Spleen (tissue), 11 donors: ENCODE data around the gene LRRC4C. TPM values are rescaled to one million over a fixed set of nuclear protein-coding genes. Genes with fewer than 3 reads are reported as not detected.

ENCODE experiments used
- DNase-seq: peaks from one replicate; pipeline ENCODE4 v3.0.0-alpha.2; 2020
- H3K27ac ChIP-seq, 8 donors: fragments of 200-600 bp; sonication (generic) in 7 of 8; 1 replicate in 4 of 8; 2 replicates in 4 of 8; pipeline versions ENCODE4 v1.5.0 to v1.8.0; 2016 to 2021; ENCODE audit warnings: inconsistent platforms in 4 of 8, mild to moderate bottlenecking in 4 of 8, moderate library complexity in 1 of 8
- H3K27me3 ChIP-seq, 7 donors: fragments of 200-600 bp; sonication (generic) in 6 of 7; replicated peaks in 1 of 7; 1 replicate in 4 of 7; 2 replicates in 3 of 7; pipeline versions ENCODE4 v1.5.0 to v1.8.0; 2016 to 2021; ENCODE audit warnings: inconsistent platforms in 3 of 7, mild to moderate bottlenecking in 1 of 7
- H3K36me3 ChIP-seq, 6 donors: fragments of 200-600 bp; sonication (generic) in 5 of 6; 1 replicate in 4 of 6; 2 replicates in 2 of 6; pipeline versions ENCODE4 v1.5.0 to v1.8.0; 2016 to 2021; ENCODE audit warnings: inconsistent platforms in 2 of 6
- H3K4me1 ChIP-seq, 6 donors: fragments of 200-600 bp; sonication (generic) in 5 of 6; 1 replicate in 3 of 6; 2 replicates in 3 of 6; pipeline versions ENCODE4 v1.5.0 to v1.8.0; 2016 to 2021; ENCODE audit warnings: inconsistent platforms in 3 of 6
- H3K4me3 ChIP-seq, 8 donors: fragments of 200-600 bp; sonication (generic) in 7 of 8; 1 replicate in 4 of 8; 2 replicates in 4 of 8; pipeline versions ENCODE4 v1.5.0 to v1.8.0; 2016 to 2021; ENCODE audit warnings: inconsistent platforms in 4 of 8, mild to moderate bottlenecking in 4 of 8, moderate library complexity in 2 of 8
- H3K9me3 ChIP-seq, 8 donors: fragments of 200-600 bp; sonication (generic) in 7 of 8; 1 replicate in 4 of 8; 2 replicates in 4 of 8; pipeline versions ENCODE4 v1.5.0 to v1.8.0; 2016 to 2021; ENCODE audit warnings: inconsistent platforms in 4 of 8
- POLR2A ChIP-seq, 3 donors: fragments of 450-650 bp; IDR thresholded peaks; one replicate each; pipeline ENCODE4 v1.5.1; 2017; ENCODE audit warnings: antibody characterized with exemption in 3 of 3, mild to moderate bottlenecking in 1 of 3
- POLR2AphosphoS5 ChIP-seq, 3 donors: sonication (generic); formaldehyde crosslinking; IDR thresholded peaks; one replicate each; pipeline ENCODE4 v1.5.1; 2017; ENCODE audit warnings: antibody characterized with exemption in 3 of 3
- whole genome bisulfite sequencing, 5 donors: extraction: QIAGEN DNeasy Blood & Tissue Kit in 3 of 5; methylation state at CpG; one replicate each; pipeline versions ENCODE4 v1.1.5 to v1.1.7; 2013 to 2018; 5-methylcytosine and 5-hydroxymethylcytosine counted together
- intact Hi-C: fragments of 100-400 bp; cut with DNase I; formaldehyde crosslinking; loops from one replicate; pipeline ENCODE4 v1.15.0; 2023; ENCODE audit warnings: low total_unique reads
- polyA plus RNA-seq, 3 donors: library from polyadenylated mRNA; stranded (reverse); fragments of 200-250 nt; gene quantifications; one replicate each; pipeline ENCODE4 v1.2.1, GENCODE V29; 2013
- total RNA-seq, 7 donors: library from RNA; depleted of rRNA in 3 of 7; stranded (reverse); fragments of >200 nt in 3 of 7; fragmentation: NEBNext Ultra II Directional in 4 of 7; extraction: Animal tissue kit (Norgen Biotek cat#: 25700) in 4 of 7; gene quantifications; one replicate each; pipeline versions ENCODE4 v1.1.0 to v1.2.1, GENCODE V29; 2016 to 2021
- TF ChIP-seq, protein P1 (sequence below), 11 experiments: fragments of 200-600 bp in 7 of 11; fragments of 450-650 bp in 4 of 11; sonication (generic) in 4 of 11; IDR thresholded peaks in 8 of 11; conservative IDR thresholded peaks in 3 of 11; 1 replicate in 7 of 11; 2 replicates in 4 of 11; pipeline versions ENCODE4 v1.4.0 to v1.8.0; 2016 to 2021; ENCODE audit warnings: antibody characterized with exemption in 11 of 11, inconsistent platforms in 4 of 11, mild to moderate bottlenecking in 1 of 11
- donor health status: healthy with polysubstance abuse.
- donor health status: DM: no; HTN: no; CAD: no; lungs with moderate emphysema.
- donor health status: DM: no; HTN: no; CAD: no.
- donor health status: Bipolar disorder and iron deficiency.
- donor health status: healthy.
- donor health status: DM: no; HTN: no; CAD: no.
- donor health status: DM: yes; HTN: yes; CAD: no.

The LRRC4C gene
- total and polyA plus RNA-seq, 10 donors = 0.15 to 8.9 (median 1.9) TPM

DNA sequence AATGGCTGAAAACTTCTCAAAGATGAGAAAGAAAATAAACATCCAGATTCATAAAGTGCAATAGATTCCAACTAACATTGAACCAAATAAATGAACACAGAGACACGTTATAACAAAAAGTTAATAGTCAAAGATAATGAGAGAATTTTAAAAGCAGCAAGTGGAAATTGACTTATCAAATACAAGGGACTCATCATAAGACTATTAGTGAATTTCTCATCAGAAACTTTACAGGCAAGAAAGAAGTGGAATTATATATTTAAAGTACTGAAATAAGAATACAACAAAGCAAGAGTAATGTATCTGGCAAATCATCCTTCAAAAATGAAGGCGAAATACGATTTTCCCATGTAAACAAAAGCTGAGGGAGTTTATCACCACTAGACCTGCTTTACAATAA lies 852.7 kb downstream of the LRRC4C start:
- peaks cover 2 to 68% (median 47%) of the 10 kb centered on the region in 8 donors for H3K9me3 ChIP-seq
- DNase-seq = no peak
- no peaks in the 10 kb centered on the region for H3K36me3 ChIP-seq
- no peaks in the 10 kb centered on the region for H3K4me1 ChIP-seq
- WGBS, 5 donors = 78 to 89% (median 84%) methylated on average over 3 of the region's 3 CpGs
- H3K27ac ChIP-seq = no peak overlapping the region
- intact Hi-C loops = no loop called here
- no peak for TF ChIP-seq POLR2AphosphoS5 (IDR thresholded peaks at IDR 0.05)
- TF ChIP-seq, protein P1, sequence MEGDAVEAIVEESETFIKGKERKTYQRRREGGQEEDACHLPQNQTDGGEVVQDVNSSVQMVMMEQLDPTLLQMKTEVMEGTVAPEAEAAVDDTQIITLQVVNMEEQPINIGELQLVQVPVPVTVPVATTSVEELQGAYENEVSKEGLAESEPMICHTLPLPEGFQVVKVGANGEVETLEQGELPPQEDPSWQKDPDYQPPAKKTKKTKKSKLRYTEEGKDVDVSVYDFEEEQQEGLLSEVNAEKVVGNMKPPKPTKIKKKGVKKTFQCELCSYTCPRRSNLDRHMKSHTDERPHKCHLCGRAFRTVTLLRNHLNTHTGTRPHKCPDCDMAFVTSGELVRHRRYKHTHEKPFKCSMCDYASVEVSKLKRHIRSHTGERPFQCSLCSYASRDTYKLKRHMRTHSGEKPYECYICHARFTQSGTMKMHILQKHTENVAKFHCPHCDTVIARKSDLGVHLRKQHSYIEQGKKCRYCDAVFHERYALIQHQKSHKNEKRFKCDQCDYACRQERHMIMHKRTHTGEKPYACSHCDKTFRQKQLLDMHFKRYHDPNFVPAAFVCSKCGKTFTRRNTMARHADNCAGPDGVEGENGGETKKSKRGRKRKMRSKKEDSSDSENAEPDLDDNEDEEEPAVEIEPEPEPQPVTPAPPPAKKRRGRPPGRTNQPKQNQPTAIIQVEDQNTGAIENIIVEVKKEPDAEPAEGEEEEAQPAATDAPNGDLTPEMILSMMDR (IDR thresholded peaks at IDR 0.05 in 8 of 11, conservative IDR thresholded peaks at IDR 0.05 in 3 of 11) = no peak
- no peak for TF ChIP-seq POLR2A (IDR thresholded peaks at IDR 0.05)
- no peaks in the 10 kb centered on the region for H3K27me3 ChIP-seq
- no peak overlapping the region for H3K4me3 ChIP-seq

DNA sequence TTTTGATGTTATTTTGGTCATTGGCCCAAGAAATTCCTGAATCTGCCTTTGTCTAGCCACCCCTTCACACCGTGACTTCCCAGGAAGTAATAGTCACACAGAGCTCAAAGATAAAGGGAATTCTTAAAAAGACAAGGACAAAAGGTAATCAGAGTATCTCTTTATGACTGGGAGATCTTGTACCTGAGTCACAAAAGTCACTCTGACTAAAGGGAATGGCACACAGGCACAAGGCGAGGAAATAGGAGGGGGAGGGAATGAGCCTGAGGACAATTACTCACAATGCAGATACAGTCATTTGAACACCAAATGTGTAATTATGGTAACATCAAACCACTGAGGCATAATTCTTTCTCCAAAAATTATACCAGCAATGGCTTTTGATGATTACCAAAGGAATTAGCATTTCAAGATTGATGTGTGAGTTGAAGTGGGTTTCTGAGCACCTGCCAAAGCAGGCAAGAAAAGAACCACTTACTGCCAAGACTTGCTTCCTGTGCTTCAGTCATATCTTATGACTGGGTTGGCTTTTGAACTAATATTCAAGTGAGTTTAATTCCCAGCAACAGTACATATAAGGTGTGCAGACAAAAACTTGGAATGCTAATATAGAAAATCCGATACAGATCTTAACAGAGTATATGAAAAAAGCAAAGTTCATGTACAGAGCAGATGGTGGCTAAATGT lies 856.4 kb downstream of the LRRC4C start:
- no peak for DNase-seq
- intact Hi-C loops = no loop called here
- 74 to 81% (median 78%) methylated on average over 3 of the region's 3 CpGs for WGBS, 5 donors
- no peaks in the 10 kb centered on the region for H3K4me1 ChIP-seq
- no peaks in the 10 kb centered on the region for H3K27me3 ChIP-seq
- no peak overlapping the region for H3K27ac ChIP-seq
- TF ChIP-seq POLR2A (IDR thresholded peaks at IDR 0.05) (no peak), POLR2AphosphoS5 (IDR thresholded peaks at IDR 0.05) (no peak)
- TF ChIP-seq, protein P1 (IDR thresholded peaks at IDR 0.05 in 8 of 11, conservative IDR thresholded peaks at IDR 0.05 in 3 of 11) = no peak
- peaks cover 2 to 52% (median 36%) of the 10 kb centered on the region in 8 donors for H3K9me3 ChIP-seq
- H3K4me3 ChIP-seq = no peak overlapping the region
- no peaks in the 10 kb centered on the region for H3K36me3 ChIP-seq

DNA sequence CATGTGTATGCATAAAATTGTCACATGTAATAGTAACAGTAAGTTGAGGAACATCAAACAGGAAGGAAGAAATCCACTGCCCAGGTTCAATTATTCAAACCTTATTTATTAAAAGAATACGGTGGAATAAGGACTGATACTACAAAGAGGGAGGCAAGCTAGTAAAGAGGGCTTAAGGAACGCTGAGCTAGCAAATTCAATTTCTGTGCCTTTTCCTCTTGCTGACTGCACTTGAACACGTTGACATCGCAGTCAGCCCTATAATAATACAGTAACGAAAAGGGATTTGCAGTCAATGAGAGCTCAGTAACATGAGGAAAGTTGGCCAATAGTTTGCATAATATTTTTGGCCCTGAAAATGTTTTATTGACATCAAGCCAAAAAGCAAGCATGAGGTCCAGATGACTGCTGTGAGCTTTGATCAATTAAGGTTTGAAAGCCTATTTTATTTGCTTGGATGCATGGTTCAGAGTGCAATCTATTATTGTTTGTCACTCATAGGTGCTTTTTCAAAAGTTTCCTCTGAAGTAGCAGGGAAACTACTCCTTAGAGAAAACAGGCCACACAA lies 861.8 kb downstream of the LRRC4C start:
- Histone ChIP-seq H3K36me3 (no peaks in the 10 kb centered on the region), H3K4me1 (no peaks in the 10 kb centered on the region), H3K27me3 (no peaks in the 10 kb centered on the region), H3K27ac (no peak overlapping the region), H3K4me3 (no peak overlapping the region), H3K9me3 (peaks cover 0 to 21% (median 4%) of the 10 kb centered on the region in 8 donors)
- 65 to 77% (median 70%) methylated on average over 5 of the region's 5 CpGs for WGBS, 5 donors
- no peak for DNase-seq
- intact Hi-C loops = no loop called here
- TF ChIP-seq POLR2AphosphoS5 (IDR thresholded peaks at IDR 0.05) (no peak), POLR2A (IDR thresholded peaks at IDR 0.05) (no peak)
- TF ChIP-seq, protein P1 (IDR thresholded peaks at IDR 0.05 in 8 of 11, conservative IDR thresholded peaks at IDR 0.05 in 3 of 11) = no peak

DNA sequence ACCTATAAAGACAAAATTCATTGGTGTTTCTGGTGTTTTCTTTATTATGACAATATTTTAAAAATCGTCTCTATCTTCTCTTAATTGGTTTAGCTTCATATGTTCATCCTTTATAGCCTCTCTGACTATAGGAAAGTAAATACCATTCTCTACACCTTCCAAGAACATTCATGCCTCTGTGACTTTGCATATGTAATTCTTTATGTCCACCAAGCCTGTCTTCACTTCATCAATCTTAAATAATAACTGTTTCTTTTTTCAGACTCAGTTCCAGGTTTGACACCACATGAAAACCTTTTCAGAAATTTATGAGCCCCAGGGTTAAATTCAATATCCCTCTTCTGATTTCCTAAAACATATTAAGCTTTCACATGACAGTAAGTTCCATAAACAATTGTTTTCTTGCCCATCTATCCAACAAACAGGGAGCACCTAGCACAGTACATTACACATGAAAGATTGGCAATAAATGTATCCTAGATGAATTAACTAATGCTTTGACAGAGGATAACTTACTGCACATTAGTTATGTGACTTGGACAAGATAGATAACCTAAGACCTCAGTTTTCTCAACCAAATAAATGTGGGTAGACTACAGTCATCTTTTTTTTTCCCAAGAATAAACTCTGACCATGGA lies 886.1 kb downstream of the LRRC4C start:
- no peaks in the 10 kb centered on the region for H3K36me3 ChIP-seq
- 33 to 53% (median 35%) methylated on average over 1 of the region's 1 CpG for WGBS, 5 donors
- H3K9me3 ChIP-seq = peaks cover 0 to under 1% (median 0%) of the 10 kb centered on the region in 8 donors
- no peaks in the 10 kb centered on the region for H3K27me3 ChIP-seq
- H3K27ac ChIP-seq = no peak overlapping the region
- DNase-seq = no peak
- H3K4me3 ChIP-seq = no peak overlapping the region
- no peaks in the 10 kb centered on the region for H3K4me1 ChIP-seq
- intact Hi-C loops = no loop called here
- TF ChIP-seq POLR2AphosphoS5 (IDR thresholded peaks at IDR 0.05) (no peak), POLR2A (IDR thresholded peaks at IDR 0.05) (no peak)
- TF ChIP-seq, protein P1 (IDR thresholded peaks at IDR 0.05 in 8 of 11, conservative IDR thresholded peaks at IDR 0.05 in 3 of 11) = no peak
